PC-3 (cell line): ENCODE results near the gene MAST4. TPM values are rescaled to one million over a fixed set of nuclear protein-coding genes. Genes with fewer than 3 reads are reported as not detected.

Experiments
- ATAC-seq: fragments of 200-7000 bp; cut with Tn5 transposase; 2 replicates; pipeline ENCODE4 v1.9.1; 2020; ENCODE audit warnings: mild to moderate bottlenecking, moderate library complexity
- BruUV-seq: library from RNA; stranded (reverse); fragments of 400-500 nt; replicated peaks from 2 replicates; lab custom pipeline; 2021; lab: Mats Ljungman, UMichigan
- CTCF ChIA-PET: fragments of 300-600 bp; sonication (Branson Sonifier 250); formaldehyde crosslinking; loops from one replicate; lab custom pipeline; 2022; ENCODE audit warnings: antibody characterized with exemption; lab: Charles Lee
- POLR2A ChIA-PET: fragments of 300-600 bp; sonication (Branson Sonifier 250); formaldehyde crosslinking; loops from one replicate; lab custom pipeline; 2022; ENCODE audit warnings: antibody characterized with exemption; ENCODE audit not compliant: unreplicated experiment; lab: Charles Lee
- DNase-seq: peaks from one replicate; pipeline ENCODE4 v3.0.0-alpha.2; 2015
- H2AFZ ChIP-seq: fragments of 300-600 bp; sonication (generic); 2 replicates; pipeline ENCODE4 v1.6.0; 2016; ENCODE audit warnings: antibody characterized with exemption, low read length
- H3F3A ChIP-seq: fragments of 300-600 bp; sonication (generic); one replicate; pipeline ENCODE4 v1.6.0; 2017; ENCODE audit warnings: antibody characterized with exemption, low read length, control low read depth, mild to moderate bottlenecking; ENCODE audit not compliant: unreplicated experiment
- H3K27ac ChIP-seq: fragments of 300-600 bp; sonication (generic); 2 replicates; pipeline ENCODE4 v1.5.1; 2016; ENCODE audit warnings: mild to moderate bottlenecking, low read length
- H3K27me3 ChIP-seq: fragments of 300-600 bp; sonication (generic); 2 replicates; pipeline ENCODE4 v1.6.1; 2016; ENCODE audit warnings: low read length, mixed read lengths
- H3K36me3 ChIP-seq: fragments of 300-600 bp; sonication (generic); 2 replicates; pipeline ENCODE4 v1.6.1; 2016; ENCODE audit warnings: low read depth, mixed run types, low read length, mixed read lengths
- H3K4me1 ChIP-seq: fragments of 300-600 bp; sonication (generic); 2 replicates; pipeline ENCODE4 v1.5.1; 2016; ENCODE audit warnings: low read length; ENCODE audit not compliant: insufficient read depth
- H3K4me2 ChIP-seq: fragments of 300-600 bp; sonication (generic); 2 replicates; pipeline ENCODE4 v1.6.0; 2016; ENCODE audit warnings: low read length
- H3K4me3 ChIP-seq: fragments of 300-600 bp; sonication (generic); 2 replicates; pipeline ENCODE4 v1.5.1; 2016; ENCODE audit warnings: mild to moderate bottlenecking, low read length, mixed read lengths
- H3K79me2 ChIP-seq: fragments of 300-600 bp; sonication (generic); 2 replicates; pipeline ENCODE4 v1.6.1; 2017; ENCODE audit warnings: low read length, mixed read lengths
- H3K9ac ChIP-seq: fragments of 300-600 bp; sonication (generic); 2 replicates; pipeline ENCODE4 v1.6.0; 2016; ENCODE audit warnings: mild to moderate bottlenecking, low read length
- H3K9me2 ChIP-seq: fragments of 300-600 bp; sonication (generic); replicated peaks from 2 replicates; pipeline ENCODE4 v1.6.1; 2016; ENCODE audit warnings: mixed run types, low read length, mixed read lengths
- H3K9me3 ChIP-seq: fragments of 300-600 bp; sonication (generic); 2 replicates; pipeline ENCODE4 v1.6.1; 2016; ENCODE audit warnings: low read length, mixed read lengths
- H4K20me1 ChIP-seq: fragments of 300-600 bp; sonication (generic); 2 replicates; pipeline ENCODE4 v1.6.1; 2016; ENCODE audit warnings: low read length, mixed read lengths
- EZH2 ChIP-seq: fragments of 300-600 bp; sonication (generic); IDR thresholded peaks from one replicate; pipeline ENCODE4 v1.6.1; 2017; ENCODE audit warnings: antibody characterized with exemption, mild to moderate bottlenecking, low read length; ENCODE audit not compliant: unreplicated experiment
- EZH2phosphoT487 ChIP-seq: fragments of 300-600 bp; sonication (generic); IDR thresholded peaks from 2 replicates; pipeline ENCODE4 v1.6.1; 2018; ENCODE audit warnings: mild to moderate bottlenecking, antibody characterized with exemption, low read length, borderline replicate concordance
- intact Hi-C: fragments of 100-400 bp; cut with micrococcal nuclease; formaldehyde crosslinking; loops from 2 replicates; pipeline ENCODE4 v1.9.0; 2023
- total RNA-seq: library from RNA; depleted of rRNA; stranded (reverse); fragments of >200 nt; gene quantifications from 2 replicates; pipeline ENCODE4 v1.2.3, GENCODE V29; 2014
- TF ChIP-seq, protein P1 (sequence below): fragments of 300-600 bp; sonication (generic); conservative IDR thresholded peaks from 2 replicates; pipeline ENCODE4 v1.5.1; 2017; ENCODE audit warnings: antibody characterized with exemption, low read depth, mild to moderate bottlenecking, low read length

Gene MAST4
- total RNA-seq, 1 experiment from 2014 or later: 7.9 TPM

DNA sequence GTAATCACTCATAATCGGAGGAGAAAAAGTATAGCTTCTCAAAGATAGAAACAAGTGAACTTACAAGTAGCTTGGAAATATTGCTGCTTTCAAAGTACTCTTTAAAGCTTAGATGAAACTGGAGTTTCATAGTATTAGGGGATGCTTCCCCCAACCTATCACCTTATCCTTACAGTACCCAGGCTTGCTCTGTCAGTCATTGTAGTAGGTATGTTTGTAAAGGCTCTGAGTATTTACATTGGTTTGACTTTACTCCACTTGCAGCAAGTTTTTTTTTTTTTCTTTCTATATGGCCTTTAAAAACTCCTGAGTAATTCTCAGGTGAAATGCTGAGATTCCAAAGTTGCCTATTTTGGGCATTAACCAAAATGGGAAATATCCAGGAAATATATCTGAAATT is 515.6 kb downstream of the MAST4 start:
- TF ChIP-seq EZH2 (no peak), EZH2phosphoT487 (no peak)
- TF ChIP-seq, protein P1, sequence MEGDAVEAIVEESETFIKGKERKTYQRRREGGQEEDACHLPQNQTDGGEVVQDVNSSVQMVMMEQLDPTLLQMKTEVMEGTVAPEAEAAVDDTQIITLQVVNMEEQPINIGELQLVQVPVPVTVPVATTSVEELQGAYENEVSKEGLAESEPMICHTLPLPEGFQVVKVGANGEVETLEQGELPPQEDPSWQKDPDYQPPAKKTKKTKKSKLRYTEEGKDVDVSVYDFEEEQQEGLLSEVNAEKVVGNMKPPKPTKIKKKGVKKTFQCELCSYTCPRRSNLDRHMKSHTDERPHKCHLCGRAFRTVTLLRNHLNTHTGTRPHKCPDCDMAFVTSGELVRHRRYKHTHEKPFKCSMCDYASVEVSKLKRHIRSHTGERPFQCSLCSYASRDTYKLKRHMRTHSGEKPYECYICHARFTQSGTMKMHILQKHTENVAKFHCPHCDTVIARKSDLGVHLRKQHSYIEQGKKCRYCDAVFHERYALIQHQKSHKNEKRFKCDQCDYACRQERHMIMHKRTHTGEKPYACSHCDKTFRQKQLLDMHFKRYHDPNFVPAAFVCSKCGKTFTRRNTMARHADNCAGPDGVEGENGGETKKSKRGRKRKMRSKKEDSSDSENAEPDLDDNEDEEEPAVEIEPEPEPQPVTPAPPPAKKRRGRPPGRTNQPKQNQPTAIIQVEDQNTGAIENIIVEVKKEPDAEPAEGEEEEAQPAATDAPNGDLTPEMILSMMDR: no peak

DNA sequence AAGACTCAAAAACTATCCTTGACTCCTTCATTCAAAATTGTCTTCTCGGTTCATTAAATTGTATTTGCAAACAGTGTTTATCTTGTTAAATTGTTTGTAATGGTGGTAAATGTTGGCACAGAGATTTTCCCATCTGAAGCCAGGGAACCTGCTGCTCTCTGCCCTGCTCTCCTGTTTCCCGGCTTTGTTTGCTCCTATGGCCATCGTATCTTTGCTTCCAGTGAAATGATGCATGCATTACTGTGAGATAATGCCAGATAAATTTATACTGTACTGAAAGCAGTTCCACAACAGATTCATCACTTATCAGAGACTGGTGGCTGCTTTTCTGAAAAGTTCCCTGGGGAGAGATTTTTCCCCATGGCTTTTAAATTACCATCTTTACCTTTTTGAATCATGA is 519.1 kb downstream of the MAST4 start:
- CTCF ChIA-PET: no interaction called here
- no peaks in the 10 kb centered on the region; the same call in 1 of the 2 replicates for H3K36me3 ChIP-seq

More for the DNA sequence above, 515.6 kb downstream of the MAST4 start:
- Histone ChIP-seq H3K27me3 (no peaks in the 10 kb centered on the region), H3K4me3 (no peak overlapping the region), H3K79me2 (no peaks in the 10 kb centered on the region), H4K20me1 (no peaks in the 10 kb centered on the region), H3F3A (no peaks in the 10 kb centered on the region), H3K4me2 (peak overlapping the region; percentile 31; the same call in 1 of the 2 replicates), H3K4me1 (peaks cover 7% of the 10 kb centered on the region; the same call in 1 of the 2 replicates), H2AFZ (no peak overlapping the region), H3K9me3 (no peaks in the 10 kb centered on the region), H3K9ac (no peak overlapping the region), H3K27ac (peak overlapping the region; percentile 32), H3K36me3 (no peaks in the 10 kb centered on the region; the same call in 1 of the 2 replicates), H3K9me2 (no peaks in the 10 kb centered on the region)
- ATAC-seq (no peak), DNase-seq (no peak)
- ChIA-PET POLR2A (no interaction called here), CTCF (no interaction called here)
- BruUV-seq: no TSS peak
- intact Hi-C loops: no loop called here

DNA sequence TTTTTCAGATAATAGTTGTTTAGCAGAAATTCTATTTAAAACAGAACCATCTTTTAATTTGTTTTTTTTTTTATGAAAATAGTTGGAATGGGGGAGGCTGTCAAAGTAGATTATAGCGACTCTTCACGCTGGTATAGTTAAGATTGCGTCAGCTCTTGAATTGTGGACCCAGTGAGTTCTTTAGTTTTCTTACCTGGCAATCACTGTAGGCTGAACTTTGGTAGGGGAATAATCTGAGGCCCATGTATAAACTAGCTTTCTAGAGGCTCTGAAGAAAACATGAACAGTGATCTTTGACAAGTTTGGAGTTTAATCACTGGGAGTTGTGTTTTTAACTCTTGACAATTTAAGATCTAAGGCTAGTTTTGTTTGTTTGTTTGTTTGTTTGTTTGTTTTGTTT is 519.6 kb downstream of the MAST4 start:
- DNase-seq (no peak), ATAC-seq (no peak)
- Histone ChIP-seq H3K9me2 (no peaks in the 10 kb centered on the region), H3K9ac (no peak overlapping the region), H3K4me1 (peaks cover 7% of the 10 kb centered on the region; the same call in 1 of the 2 replicates), H3K27me3 (no peaks in the 10 kb centered on the region), H3K27ac (no peak overlapping the region), H3F3A (no peaks in the 10 kb centered on the region), H3K4me3 (no peak overlapping the region), H3K79me2 (no peaks in the 10 kb centered on the region), H2AFZ (no peak overlapping the region), H3K4me2 (no peak overlapping the region), H3K9me3 (no peaks in the 10 kb centered on the region), H4K20me1 (no peaks in the 10 kb centered on the region), H3K36me3 (no peaks in the 10 kb centered on the region; the same call in 1 of the 2 replicates)
- TF ChIP-seq EZH2phosphoT487 (no peak), EZH2 (no peak)
- TF ChIP-seq, protein P1: no peak
- ChIA-PET POLR2A (no interaction called here), CTCF (no interaction called here)
- BruUV-seq: no TSS peak
- intact Hi-C loops: no loop called here

More for the DNA sequence above, 519.1 kb downstream of the MAST4 start:
- POLR2A ChIA-PET: no interaction called here
- Histone ChIP-seq H3F3A (no peaks in the 10 kb centered on the region), H4K20me1 (no peaks in the 10 kb centered on the region), H3K4me1 (peaks cover 7% of the 10 kb centered on the region; the same call in 1 of the 2 replicates), H3K27me3 (no peaks in the 10 kb centered on the region), H3K9ac (no peak overlapping the region), H3K27ac (no peak overlapping the region), H3K4me2 (no peak overlapping the region), H3K4me3 (no peak overlapping the region), H3K9me3 (no peaks in the 10 kb centered on the region), H3K9me2 (no peaks in the 10 kb centered on the region), H3K79me2 (no peaks in the 10 kb centered on the region), H2AFZ (no peak overlapping the region)
- ATAC-seq (no peak), DNase-seq (no peak)
- intact Hi-C loops: no loop called here
- no TSS peak for BruUV-seq
- TF ChIP-seq EZH2phosphoT487 (no peak), EZH2 (no peak)
- TF ChIP-seq, protein P1: no peak
